ENCODE results near the gene OR7C2. TPM values are rescaled to one million over a fixed set of nuclear protein-coding genes. Genes with fewer than 3 reads are reported as not detected.
"Not testable (repeated sequence)": the region's sequence is repeated elsewhere in the genome, so short reads cannot be mapped to it uniquely, and the experiment has no call there.

OR7C2 gene
- total RNA-seq, 4 donors from 2014 or later, result not detected

GRCh38 chr19:14940266-14940665 lies 1.0 kb upstream of the OR7C2 start:
- H3K4me3 ChIP-seq, result no peak overlapping the region
- H3K9me3 ChIP-seq, result no peaks in the 10 kb centered on the region
- no peak for TF ChIP-seq CTCF (IDR thresholded peaks at IDR 0.05)
- no peaks in the 10 kb centered on the region for H3K27me3 ChIP-seq
- no peaks in the 10 kb centered on the region for H3K4me1 ChIP-seq
- H3K36me3 ChIP-seq, result no peaks in the 10 kb centered on the region
- no peak for DNase-seq
- no peak overlapping the region for H3K27ac ChIP-seq

GRCh38 chr19:14943601-14944000 lies 2.3 kb downstream of the OR7C2 start:
- H3K27ac ChIP-seq, result no peak overlapping the region
- no peaks in the 10 kb centered on the region for H3K4me1 ChIP-seq
- TF ChIP-seq CTCF (IDR thresholded peaks at IDR 0.05) (no peak), POLR2A (IDR thresholded peaks at IDR 0.05) (no peak)
- H3K27me3 ChIP-seq, result no peaks in the 10 kb centered on the region
- H3K36me3 ChIP-seq, result no peaks in the 10 kb centered on the region
- no peak overlapping the region for H3K4me3 ChIP-seq
- no peaks in the 10 kb centered on the region for H3K9me3 ChIP-seq
- no peak for DNase-seq

GRCh38 chr19:14944456-14944855 lies 3.2 kb downstream of the OR7C2 start:
- TF ChIP-seq POLR2A (IDR thresholded peaks at IDR 0.05), result no peak
- no peak for TF ChIP-seq CTCF (IDR thresholded peaks at IDR 0.05)
- Histone ChIP-seq H3K27ac (no peak overlapping the region), H3K4me1 (no peaks in the 10 kb centered on the region), H3K4me3 (no peak overlapping the region), H3K9me3 (no peaks in the 10 kb centered on the region), H3K27me3 (no peaks in the 10 kb centered on the region), H3K36me3 (no peaks in the 10 kb centered on the region)
- no peak for DNase-seq

- not testable (repeated sequence) for H3K4me3 ChIP-seq, H3K9me3 ChIP-seq, H3K36me3 ChIP-seq, H3K4me1 ChIP-seq, H3K27me3 ChIP-seq, DNase-seq, H3K27ac ChIP-seq
Measured at GRCh38 chr19:14949413-14949812, 8.1 kb downstream of the OR7C2 start.

GRCh38 chr19:14949876-14950275 lies 8.6 kb downstream of the OR7C2 start:
- Histone ChIP-seq H3K9me3 (no peaks in the 10 kb centered on the region), H3K27ac (no peak overlapping the region), H3K36me3 (no peaks in the 10 kb centered on the region), H3K4me3 (no peak overlapping the region), H3K4me1 (no peaks in the 10 kb centered on the region), H3K27me3 (no peaks in the 10 kb centered on the region)
- TF ChIP-seq POLR2A (IDR thresholded peaks at IDR 0.05) (no peak), CTCF (IDR thresholded peaks at IDR 0.05) (no peak)
- no peak for DNase-seq

GRCh38 chr19:14950421-14950820 lies 9.1 kb downstream of the OR7C2 start:
- no peaks in the 10 kb centered on the region for H3K4me1 ChIP-seq
- H3K4me3 ChIP-seq, result no peak overlapping the region
- DNase-seq, result no peak
- TF ChIP-seq POLR2A (IDR thresholded peaks at IDR 0.05) (no peak), CTCF (IDR thresholded peaks at IDR 0.05) (no peak)
- H3K27ac ChIP-seq, result no peak overlapping the region
- H3K9me3 ChIP-seq, result no peaks in the 10 kb centered on the region
- no peaks in the 10 kb centered on the region for H3K36me3 ChIP-seq
- no peaks in the 10 kb centered on the region for H3K27me3 ChIP-seq
